Measurements from ENCODE around the gene IFITM5.

Gene IFITM5

DNA sequence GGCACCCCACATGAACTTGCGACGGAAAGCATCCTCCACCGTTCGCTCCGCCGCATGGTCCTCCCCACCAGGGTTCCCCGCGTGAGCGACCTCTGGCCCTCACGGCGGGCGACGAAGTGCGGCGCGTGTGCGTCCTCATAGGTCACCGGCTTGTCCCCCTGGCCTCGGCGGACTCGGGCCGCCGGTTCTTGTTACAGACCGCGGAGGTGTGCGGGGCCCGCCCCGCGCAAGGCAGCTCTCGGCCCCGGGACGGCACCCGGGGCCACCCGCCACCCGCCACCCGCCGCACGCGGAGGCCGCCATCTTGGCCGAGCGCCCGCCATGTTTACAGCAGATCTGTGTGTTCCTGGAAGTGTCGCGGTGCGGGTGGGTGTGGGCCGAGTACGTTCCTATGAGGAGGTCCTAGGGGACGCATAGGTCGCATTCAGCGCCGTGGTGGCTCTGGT, 4.8 kb upstream of the IFITM5 start:
- Mint-ChIP-seq H3K27me3 (peaks cover 4 to 8% of the 10 kb centered on the region in 2 donors), H3K4me1 (ENCODE audit: low read depth in 2 of 2) (peaks cover 21 to 42% of the 10 kb centered on the region in 2 donors), H3K27ac (no peak overlapping the region), H3K9me3 (no peaks in the 10 kb centered on the region), H3K36me3 (ENCODE audit: insufficient read depth) (peaks cover 34% of the 10 kb centered on the region), H3K4me3 (no peak overlapping the region)
- ATAC-seq (replicated peaks) (no peak), DNase-seq (no peak)

DNA sequence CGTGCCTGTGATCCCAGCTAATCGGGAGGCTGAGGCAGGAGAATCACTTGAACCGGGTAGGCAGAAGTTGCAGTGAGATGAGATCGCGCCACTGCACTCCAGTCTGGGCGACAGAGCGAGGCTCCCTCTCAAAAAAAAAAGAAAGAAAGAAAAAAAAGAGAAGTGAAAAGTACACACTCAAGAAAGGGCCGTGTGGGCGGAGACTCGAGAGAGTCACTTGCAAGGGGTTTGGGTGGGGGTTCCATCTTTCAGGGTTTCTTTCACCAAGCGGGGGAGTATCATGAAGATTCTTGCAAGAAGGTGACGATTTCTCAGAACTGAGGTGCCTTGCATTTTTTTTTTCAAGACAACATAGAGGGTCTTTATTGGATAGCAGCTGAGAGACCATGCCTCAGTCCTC, 4.0 kb upstream of the IFITM5 start:
- ATAC-seq (replicated peaks) (no peak), DNase-seq (no peak)
- Mint-ChIP-seq H3K36me3 (ENCODE audit: insufficient read depth) (peaks cover 26% of the 10 kb centered on the region), H3K27me3 (peaks cover 4 to 8% of the 10 kb centered on the region in 2 donors), H3K27ac (no peak overlapping the region), H3K4me3 (no peak overlapping the region), H3K4me1 (ENCODE audit: low read depth in 2 of 2) (peaks cover 18 to 36% of the 10 kb centered on the region in 2 donors), H3K9me3 (no peaks in the 10 kb centered on the region)

- Mint-ChIP-seq H3K27ac (no peak overlapping the region), H3K36me3 (ENCODE audit: insufficient read depth) (peaks cover 20% of the 10 kb centered on the region), H3K27me3 (peaks cover 4 to 8% of the 10 kb centered on the region in 2 donors), H3K9me3 (no peaks in the 10 kb centered on the region), H3K4me1 (ENCODE audit: low read depth in 2 of 2) (peaks cover 12 to 23% of the 10 kb centered on the region in 2 donors), H3K4me3 (no peak overlapping the region)
- DNase-seq (no peak), ATAC-seq (replicated peaks) (no peak)
These were observed 817 bp upstream of the IFITM5 start for GRCh38 chr11:299951-300735.

GRCh38 chr11:298406-299065, 790 bp downstream of the IFITM5 start:
- H3K27me3 Mint-ChIP-seq, result peaks cover 4 to 8% of the 10 kb centered on the region in 2 donors
- no peak for DNase-seq
- H3K4me3 Mint-ChIP-seq, result no peak overlapping the region
- peaks cover 19% of the 10 kb centered on the region for H3K36me3 Mint-ChIP-seq (ENCODE audit: insufficient read depth)
- peaks cover 12 to 21% of the 10 kb centered on the region in 2 donors for H3K4me1 Mint-ChIP-seq (ENCODE audit: low read depth in 2 of 2)
- peak overlapping the region in 1 of 2 donors; percentile 83 for H3K27ac Mint-ChIP-seq
- no peaks in the 10 kb centered on the region for H3K9me3 Mint-ChIP-seq
- no peak for ATAC-seq (replicated peaks)

GRCh38 chr11:297586-298405, 1.5 kb downstream of the IFITM5 start:
- Mint-ChIP-seq H3K27ac (peak overlapping the region; percentile 57 to 83), H3K4me3 (peak overlapping the region; percentile 53), H3K27me3 (peaks cover 4 to 8% of the 10 kb centered on the region in 2 donors), H3K36me3 (ENCODE audit: insufficient read depth) (peaks cover 18% of the 10 kb centered on the region), H3K4me1 (ENCODE audit: low read depth in 2 of 2) (peaks cover 12 to 19% of the 10 kb centered on the region in 2 donors), H3K9me3 (no peaks in the 10 kb centered on the region)
- ATAC-seq (replicated peaks), result peak; percentile 79
- DNase-seq, result no peak

DNA sequence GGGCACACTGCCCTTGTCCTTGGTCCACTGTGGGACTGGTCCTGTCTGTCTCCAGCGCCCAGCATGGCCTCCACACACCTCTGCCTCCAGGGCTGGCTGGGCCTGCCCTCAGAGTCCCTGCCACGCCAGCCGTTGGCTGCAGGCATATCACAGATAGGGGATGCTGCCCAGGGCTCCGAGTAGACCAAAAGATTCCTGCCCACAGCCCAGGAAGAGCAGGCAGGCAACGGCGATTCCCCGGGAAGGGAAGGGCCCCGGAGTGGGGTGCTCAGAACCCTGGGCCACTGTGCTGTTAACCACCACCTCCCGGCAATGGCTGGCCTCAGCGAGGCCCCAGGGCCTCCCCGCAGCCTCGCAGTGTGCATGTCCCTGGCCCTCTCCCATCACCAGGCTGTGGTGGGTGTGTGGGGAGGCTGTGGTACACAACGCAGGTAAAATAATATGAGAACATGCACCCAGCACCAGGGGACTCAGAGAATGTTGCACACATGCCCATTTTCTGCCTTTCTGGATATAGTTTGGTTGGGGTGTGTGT, 2.2 kb downstream of the IFITM5 start:
- peak overlapping the region; percentile 57 to 83 for H3K27ac Mint-ChIP-seq
- H3K27me3 Mint-ChIP-seq, result peaks cover 4 to 8% of the 10 kb centered on the region in 2 donors
- H3K4me1 Mint-ChIP-seq (ENCODE audit: low read depth in 2 of 2), result peaks cover 12 to 16% of the 10 kb centered on the region in 2 donors
- H3K9me3 Mint-ChIP-seq, result no peaks in the 10 kb centered on the region
- ATAC-seq (replicated peaks) (peak; percentile 50), DNase-seq (no peak)
- peaks cover 19% of the 10 kb centered on the region for H3K36me3 Mint-ChIP-seq (ENCODE audit: insufficient read depth)
- H3K4me3 Mint-ChIP-seq, result peak overlapping the region; percentile 53

DNA sequence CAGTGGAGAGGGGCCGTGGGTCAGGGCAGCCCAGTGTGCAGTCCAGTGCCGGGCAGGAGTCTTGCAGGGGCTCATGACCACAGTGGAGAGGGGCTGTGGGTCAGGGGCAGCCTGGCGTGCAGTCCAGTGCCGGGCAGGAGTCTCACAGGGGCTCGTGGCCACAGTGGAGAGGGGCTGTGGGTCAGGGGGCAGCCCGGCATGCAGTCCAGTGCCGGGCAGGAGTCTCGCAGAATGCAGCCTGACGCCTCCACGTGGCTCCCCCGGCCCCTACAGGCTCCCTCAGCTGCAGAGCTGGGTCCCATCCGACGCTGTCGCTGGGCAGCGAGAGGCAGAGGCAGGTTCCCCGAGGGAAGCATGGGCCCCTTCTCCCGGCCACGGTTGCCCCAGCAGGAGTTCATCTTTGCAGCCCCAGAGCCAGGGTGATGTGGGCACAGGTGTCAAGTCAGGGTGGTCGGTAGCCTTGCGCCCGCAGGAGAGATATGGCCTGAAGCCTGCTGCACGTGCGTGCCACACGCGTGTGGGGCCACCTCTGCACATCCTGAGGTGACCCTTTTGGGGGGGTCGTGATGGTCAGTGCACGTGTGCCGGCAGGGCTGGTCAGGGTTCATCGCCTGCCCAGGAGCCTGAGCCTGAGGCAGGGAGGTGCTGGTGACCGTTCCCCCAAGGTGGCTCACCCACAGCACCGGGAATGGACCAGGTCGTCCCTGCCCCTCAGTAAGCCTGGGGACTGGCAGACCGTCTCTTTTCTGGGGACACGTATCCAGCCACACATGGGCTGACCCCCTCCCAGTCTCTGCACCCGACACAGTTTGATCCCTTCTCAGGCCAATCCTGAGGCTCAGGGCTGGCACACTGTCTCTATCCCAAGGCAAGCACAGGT, 2.9 kb downstream of the IFITM5 start:
- Mint-ChIP-seq H3K4me3 (peak overlapping the region in 1 of 2 donors; percentile 53), H3K4me1 (ENCODE audit: low read depth in 2 of 2) (peaks cover 13 to 18% of the 10 kb centered on the region in 2 donors), H3K27me3 (peaks cover 4 to 8% of the 10 kb centered on the region in 2 donors), H3K36me3 (ENCODE audit: insufficient read depth) (peaks cover 24% of the 10 kb centered on the region), H3K9me3 (no peaks in the 10 kb centered on the region), H3K27ac (no peak overlapping the region)
- DNase-seq (no peak), ATAC-seq (replicated peaks) (no peak)

DNA sequence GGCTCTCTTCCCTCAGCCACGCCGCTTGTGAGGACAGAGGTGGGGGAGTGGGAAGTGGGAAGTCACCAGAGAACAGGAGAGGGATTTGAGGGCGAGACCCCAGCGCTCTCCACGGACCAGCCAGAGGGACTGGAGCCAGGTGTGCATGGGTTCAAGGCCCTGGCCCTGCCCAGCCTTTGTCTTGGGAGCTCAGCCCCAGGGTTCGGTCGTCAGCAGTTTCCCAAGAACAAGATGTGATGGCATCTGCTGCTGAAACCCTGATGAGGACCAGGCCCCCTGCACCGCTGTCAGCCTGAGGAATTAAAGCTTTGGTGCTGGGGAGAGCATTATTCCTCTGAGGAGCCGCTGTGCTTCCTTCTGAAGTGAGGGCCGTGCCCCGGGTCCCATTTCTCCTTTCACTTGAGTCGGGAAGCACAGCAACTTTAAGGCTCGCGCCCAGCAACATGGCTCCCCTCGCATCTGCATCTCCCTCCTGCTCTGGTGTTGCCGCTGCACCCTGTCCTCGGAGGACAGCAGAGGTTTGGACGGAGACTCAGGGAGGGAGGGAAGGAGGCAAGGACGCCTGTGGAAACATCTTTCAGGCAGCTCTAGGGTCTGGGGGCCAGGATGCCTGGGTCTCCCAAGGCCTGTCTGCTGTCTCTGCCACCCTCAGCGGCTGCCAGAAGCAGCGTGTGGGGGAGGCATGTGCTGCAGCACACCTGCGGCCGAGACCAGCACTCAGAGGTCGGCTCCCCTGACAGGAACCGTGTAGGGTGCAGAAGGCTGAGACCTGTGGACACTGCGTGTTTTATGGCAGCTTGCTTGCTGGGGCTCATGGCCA, 3.8 kb downstream of the IFITM5 start:
- H3K27ac Mint-ChIP-seq, result no peak overlapping the region
- peaks cover 27% of the 10 kb centered on the region for H3K36me3 Mint-ChIP-seq (ENCODE audit: insufficient read depth)
- DNase-seq (no peak), ATAC-seq (replicated peaks) (no peak)
- H3K9me3 Mint-ChIP-seq, result no peaks in the 10 kb centered on the region
- peaks cover 21 to 25% of the 10 kb centered on the region in 2 donors for H3K4me1 Mint-ChIP-seq (ENCODE audit: low read depth in 2 of 2)
- peaks cover 2 to 4% of the 10 kb centered on the region in 2 donors for H3K27me3 Mint-ChIP-seq
- H3K4me3 Mint-ChIP-seq, result no peak overlapping the region

GRCh38 chr11:294780-295179, 4.5 kb downstream of the IFITM5 start:
- no peaks in the 10 kb centered on the region for H3K9me3 Mint-ChIP-seq
- ATAC-seq (replicated peaks) (no peak), DNase-seq (no peak)
- no peaks in the 10 kb centered on the region for H3K27me3 Mint-ChIP-seq
- peaks cover 35% of the 10 kb centered on the region for H3K36me3 Mint-ChIP-seq (ENCODE audit: insufficient read depth)
- no peak overlapping the region for H3K4me3 Mint-ChIP-seq
- H3K27ac Mint-ChIP-seq, result peak overlapping the region in 1 of 2 donors; percentile 29
- H3K4me1 Mint-ChIP-seq (ENCODE audit: low read depth in 2 of 2), result peaks cover 28 to 29% of the 10 kb centered on the region in 2 donors

DNA sequence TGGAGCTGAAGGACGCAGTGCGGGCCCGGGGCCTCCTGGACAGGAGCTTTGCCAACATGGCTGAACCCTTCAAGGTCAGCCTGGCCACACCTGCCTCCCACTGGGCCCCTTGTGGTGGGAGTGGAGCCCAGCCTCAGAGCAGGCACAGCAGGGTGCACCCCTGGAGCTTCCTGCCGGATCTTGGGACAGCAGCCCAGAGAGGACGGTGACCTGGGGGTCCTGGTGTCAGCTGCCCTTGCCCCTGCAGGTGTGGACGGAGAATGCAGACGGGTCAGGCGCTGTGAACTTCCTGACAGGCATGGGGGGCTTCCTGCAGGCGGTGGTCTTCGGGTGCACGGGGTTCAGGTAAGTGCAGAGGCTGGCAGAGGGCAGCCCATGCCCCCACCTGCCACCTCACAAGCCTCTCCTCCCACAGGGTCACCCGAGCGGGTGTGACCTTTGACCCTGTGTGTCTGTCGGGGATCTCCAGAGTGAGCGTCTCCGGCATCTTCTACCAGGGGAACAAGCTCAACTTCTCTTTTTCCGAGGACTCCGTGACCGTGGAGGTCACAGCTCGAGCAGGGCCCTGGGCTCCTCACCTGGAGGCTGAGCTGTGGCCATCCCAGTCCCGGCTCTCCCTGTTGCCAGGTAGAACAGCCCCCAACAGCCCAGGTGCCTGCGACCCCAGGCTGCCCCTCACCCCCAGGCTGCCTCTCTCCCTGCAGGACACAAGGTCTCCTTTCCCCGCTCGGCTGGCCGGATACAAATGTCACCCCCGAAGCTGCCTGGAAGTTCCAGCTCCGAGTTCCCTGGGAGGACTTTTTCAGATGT, 5.3 kb downstream of the IFITM5 start:
- Mint-ChIP-seq H3K27ac (peak overlapping the region in 1 of 2 donors; percentile 29), H3K4me1 (ENCODE audit: low read depth in 2 of 2) (peaks cover 32 to 34% of the 10 kb centered on the region in 2 donors), H3K4me3 (no peak overlapping the region), H3K36me3 (ENCODE audit: insufficient read depth) (peaks cover 40% of the 10 kb centered on the region), H3K9me3 (no peaks in the 10 kb centered on the region), H3K27me3 (no peaks in the 10 kb centered on the region)
- DNase-seq (no peak), ATAC-seq (replicated peaks) (no peak)

DNA sequence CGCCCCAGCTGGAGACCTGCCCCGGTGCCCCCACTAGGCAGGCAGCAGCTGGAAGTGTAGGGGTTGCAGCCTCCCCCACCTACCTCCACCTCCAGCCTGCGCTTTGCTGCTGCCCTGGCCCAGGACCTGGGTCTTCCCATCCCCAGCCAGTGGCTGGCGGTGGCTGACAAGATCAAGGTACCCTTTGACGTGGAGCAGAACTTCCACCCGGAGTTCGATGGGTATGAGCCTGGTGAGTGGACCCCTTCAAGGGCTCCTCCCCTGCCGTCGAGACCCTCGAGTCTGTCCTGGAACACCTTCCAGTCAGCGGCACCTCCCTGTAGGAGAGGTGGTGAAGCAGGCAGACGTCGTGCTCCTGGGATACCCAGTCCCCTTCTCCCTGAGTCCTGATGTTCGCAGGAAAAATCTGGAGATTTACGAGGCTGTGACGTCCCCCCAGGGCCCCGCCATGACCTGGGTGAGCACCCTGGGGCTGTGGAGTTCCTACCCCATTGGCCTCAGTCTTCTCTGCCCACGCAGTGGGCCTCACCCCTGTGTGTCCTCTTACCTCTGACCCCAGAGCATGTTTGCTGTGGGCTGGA, 6.0 kb downstream of the IFITM5 start:
- Mint-ChIP-seq H3K27ac (no peak overlapping the region), H3K27me3 (no peaks in the 10 kb centered on the region), H3K4me1 (ENCODE audit: low read depth in 2 of 2) (peaks cover 32 to 34% of the 10 kb centered on the region in 2 donors), H3K4me3 (no peak overlapping the region), H3K9me3 (no peaks in the 10 kb centered on the region), H3K36me3 (ENCODE audit: insufficient read depth) (peaks cover 40% of the 10 kb centered on the region)
- ATAC-seq (replicated peaks) (no peak), DNase-seq (no peak)
